Left lung (tissue), 10 donors: ENCODE data around the gene CYGB. TPM values are rescaled to one million over a fixed set of nuclear protein-coding genes. Genes with fewer than 3 reads are reported as not detected.
"Not testable (repeated sequence)": the region's sequence is repeated elsewhere in the genome, so short reads cannot be mapped to it uniquely, and the experiment has no call there.

Experiments used
- ATAC-seq: fragments of 200-7000 bp; cut with Tn5 transposase; one replicate; pipeline ENCODE4 v1.9.1; 2020; ENCODE audit warnings: moderate library complexity
- DNase-seq, 4 donors: peaks; one replicate each; pipeline ENCODE4 v3.0.0-alpha.2; 2013 to 2020
- H3K27ac ChIP-seq, 2 donors: fragments of 200-600 bp; sonication (generic) in 1 of 2; one replicate each; pipeline versions ENCODE4 v1.5.0 to v1.8.0; 2020 to 2021
- H3K27me3 ChIP-seq, 2 donors: fragments of 200-600 bp; sonication (generic) in 1 of 2; one replicate each; pipeline versions ENCODE4 v1.5.0 to v1.8.0; 2020 to 2021
- H3K36me3 ChIP-seq, 2 donors: fragments of 200-600 bp; sonication (generic) in 1 of 2; one replicate each; pipeline versions ENCODE4 v1.5.0 to v1.8.0; 2020 to 2021
- H3K4me1 ChIP-seq, 2 donors: fragments of 200-600 bp; one replicate each; pipeline ENCODE4 v1.8.0; 2021
- H3K4me3 ChIP-seq, 2 donors: fragments of 200-600 bp; sonication (generic) in 1 of 2; one replicate each; pipeline versions ENCODE4 v1.5.0 to v1.8.0; 2020 to 2021; ENCODE audit warnings: mild to moderate bottlenecking in 1 of 2
- H3K9me3 ChIP-seq, 2 donors: fragments of 200-600 bp; sonication (generic) in 1 of 2; one replicate each; pipeline versions ENCODE4 v1.5.0 to v1.8.0; 2020 to 2021
- intact Hi-C, 2 donors: fragments of 100-400 bp; cut with DNase I; formaldehyde crosslinking; loops; one replicate each; pipeline versions ENCODE4 v1.11.2 to v1.14.2; 2022
- polyA plus RNA-seq, 6 donors: library from polyadenylated mRNA; unstranded; fragments of 120-200 nt; gene quantifications; one replicate each; pipeline ENCODE4 v1.2.1, GENCODE V29; 2013; ENCODE audit not compliant: insufficient read length in 6 of 6
- total RNA-seq, 2 donors: library from RNA; stranded (reverse); fragmentation: NEBNext Ultra II Directional; extraction: Animal tissue kit (Norgen Biotek cat#: 25700); gene quantifications; one replicate each; pipeline ENCODE4 v1.2.1, GENCODE V29; 2021
- TF ChIP-seq, protein P1 (sequence below), 2 donors: fragments of 200-600 bp; sonication (generic) in 1 of 2; IDR thresholded peaks; one replicate each; pipeline versions ENCODE4 v1.5.0 to v1.8.0; 2021; ENCODE audit warnings: antibody characterized with exemption in 2 of 2
- donor health status: DM: no; HTN: yes; CAD: no.
- donor health status: DM: no; HTN: no; CAD: no.

CYGB gene
- total and polyA plus RNA-seq, 8 donors, result 10.2 to 37.1 (median 26.4) TPM

DNA sequence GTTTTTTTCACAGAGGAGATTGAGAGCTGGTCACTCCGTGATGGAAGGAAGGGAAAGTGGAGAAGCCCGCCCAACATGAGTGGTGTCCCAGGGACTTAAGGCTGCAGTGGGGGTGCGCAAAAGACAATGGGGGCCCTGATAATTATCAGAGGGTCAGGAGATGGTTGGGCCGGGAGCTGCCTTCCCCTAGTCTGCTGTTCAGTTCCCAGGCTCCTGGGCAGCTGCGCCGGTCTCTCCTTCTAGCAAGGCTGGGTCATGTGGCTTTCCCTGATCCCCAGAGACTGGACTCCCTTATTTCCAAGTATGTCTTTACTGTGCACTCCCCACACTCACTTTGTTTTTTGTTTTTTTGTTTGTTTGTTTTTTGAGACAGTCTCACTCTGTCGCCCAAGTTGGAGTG is 16.2 kb downstream of the CYGB start:
- Histone ChIP-seq H3K36me3 (no peaks in the 10 kb centered on the region), H3K27me3 (peaks cover 0 to 4% of the 10 kb centered on the region in 2 donors), H3K4me3 (no peak overlapping the region), H3K9me3 (no peaks in the 10 kb centered on the region), H3K4me1 (peaks cover 16 to 26% of the 10 kb centered on the region in 2 donors), H3K27ac (no peak overlapping the region)
- TF ChIP-seq, protein P1, sequence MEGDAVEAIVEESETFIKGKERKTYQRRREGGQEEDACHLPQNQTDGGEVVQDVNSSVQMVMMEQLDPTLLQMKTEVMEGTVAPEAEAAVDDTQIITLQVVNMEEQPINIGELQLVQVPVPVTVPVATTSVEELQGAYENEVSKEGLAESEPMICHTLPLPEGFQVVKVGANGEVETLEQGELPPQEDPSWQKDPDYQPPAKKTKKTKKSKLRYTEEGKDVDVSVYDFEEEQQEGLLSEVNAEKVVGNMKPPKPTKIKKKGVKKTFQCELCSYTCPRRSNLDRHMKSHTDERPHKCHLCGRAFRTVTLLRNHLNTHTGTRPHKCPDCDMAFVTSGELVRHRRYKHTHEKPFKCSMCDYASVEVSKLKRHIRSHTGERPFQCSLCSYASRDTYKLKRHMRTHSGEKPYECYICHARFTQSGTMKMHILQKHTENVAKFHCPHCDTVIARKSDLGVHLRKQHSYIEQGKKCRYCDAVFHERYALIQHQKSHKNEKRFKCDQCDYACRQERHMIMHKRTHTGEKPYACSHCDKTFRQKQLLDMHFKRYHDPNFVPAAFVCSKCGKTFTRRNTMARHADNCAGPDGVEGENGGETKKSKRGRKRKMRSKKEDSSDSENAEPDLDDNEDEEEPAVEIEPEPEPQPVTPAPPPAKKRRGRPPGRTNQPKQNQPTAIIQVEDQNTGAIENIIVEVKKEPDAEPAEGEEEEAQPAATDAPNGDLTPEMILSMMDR (IDR thresholded peaks at IDR 0.05), result no peak
- intact Hi-C loops, result no loop called here
- no peak for DNase-seq
- ATAC-seq, result no peak

DNA sequence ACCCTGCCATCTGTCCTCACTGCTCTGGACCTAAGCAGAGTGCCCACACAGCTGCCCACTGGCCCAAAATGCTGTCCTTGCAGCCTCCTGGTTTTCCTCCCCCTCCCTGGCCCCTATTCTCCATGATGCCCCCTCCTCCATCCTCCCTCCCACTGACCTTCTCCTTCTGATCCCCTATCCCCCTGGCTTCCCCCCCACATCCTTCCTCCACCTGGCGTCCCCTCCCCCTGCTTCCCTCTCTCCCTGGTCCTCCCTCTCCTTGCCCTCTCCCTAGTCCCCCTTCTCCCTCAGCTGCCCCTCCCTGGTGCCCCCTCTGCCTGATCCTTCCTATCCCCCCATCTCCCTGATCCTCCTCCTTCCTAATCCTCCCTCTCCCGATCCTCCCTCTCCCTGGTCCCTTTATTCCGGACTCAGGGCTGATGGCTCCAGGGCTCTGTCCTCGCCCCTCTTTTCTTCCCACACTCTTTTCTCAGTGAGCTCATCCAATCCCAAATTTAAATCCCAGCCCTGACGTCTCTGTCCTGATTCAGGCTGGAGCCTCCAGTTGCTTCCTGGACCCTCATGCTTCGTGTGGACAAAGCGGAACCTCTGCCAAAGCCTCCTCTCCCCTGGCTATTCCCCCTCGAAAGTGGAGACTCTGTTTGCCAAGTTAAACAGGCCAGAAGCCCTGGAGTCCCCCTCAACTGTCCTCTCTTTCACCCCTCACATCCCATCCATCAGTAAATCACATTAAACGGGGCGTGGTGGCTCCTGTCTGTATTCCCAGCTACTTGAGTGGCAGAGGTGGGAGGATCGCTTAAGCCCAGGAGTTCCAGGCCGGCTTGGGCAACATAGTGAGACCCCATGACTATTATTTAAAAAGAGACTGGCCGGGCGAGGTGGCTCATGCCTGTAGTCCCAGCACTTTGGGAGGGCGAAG is 18.2 kb downstream of the CYGB start:
- Histone ChIP-seq H3K27ac (no peak overlapping the region), H3K9me3 (no peaks in the 10 kb centered on the region)

DNA sequence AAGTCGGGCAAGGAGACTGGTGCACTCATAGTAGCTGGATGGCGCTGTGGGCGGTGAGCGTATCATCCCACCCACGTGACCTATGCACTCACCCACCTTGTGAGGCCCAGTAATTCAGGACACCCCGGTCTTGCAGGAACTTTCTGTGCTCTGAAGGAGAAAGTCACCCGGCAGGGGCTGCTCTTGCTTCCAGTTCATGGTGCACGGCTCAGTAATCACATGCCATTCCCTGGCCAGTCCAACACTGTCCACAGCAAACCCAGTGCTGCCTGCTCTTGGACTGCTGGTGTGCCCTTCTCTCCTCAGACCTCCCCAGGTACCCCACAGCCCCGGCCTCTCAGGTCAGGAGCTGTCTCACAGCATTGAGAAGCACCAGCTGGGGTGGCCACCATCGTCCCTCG is 19.9 kb downstream of the CYGB start:
- Histone ChIP-seq H3K27ac (no peak overlapping the region), H3K4me3 (no peak overlapping the region), H3K4me1 (peaks cover 0 to 22% of the 10 kb centered on the region in 2 donors), H3K9me3 (no peaks in the 10 kb centered on the region), H3K36me3 (no peaks in the 10 kb centered on the region), H3K27me3 (no peaks in the 10 kb centered on the region)
- intact Hi-C loops, result no loop called here
- TF ChIP-seq, protein P1 (IDR thresholded peaks at IDR 0.05), result no peak
- no peak for ATAC-seq
- DNase-seq, result no peak

More for the DNA sequence above, 18.2 kb downstream of the CYGB start:
- intact Hi-C loops, result no loop called here
- Histone ChIP-seq H3K36me3 (no peaks in the 10 kb centered on the region), H3K4me1 (peaks cover 6 to 31% of the 10 kb centered on the region in 2 donors), H3K27me3 (peaks cover 0 to 4% of the 10 kb centered on the region in 2 donors), H3K4me3 (no peak overlapping the region)
- ATAC-seq (no peak), DNase-seq (no peak)
- TF ChIP-seq, protein P1 (IDR thresholded peaks at IDR 0.05), result no peak

DNA sequence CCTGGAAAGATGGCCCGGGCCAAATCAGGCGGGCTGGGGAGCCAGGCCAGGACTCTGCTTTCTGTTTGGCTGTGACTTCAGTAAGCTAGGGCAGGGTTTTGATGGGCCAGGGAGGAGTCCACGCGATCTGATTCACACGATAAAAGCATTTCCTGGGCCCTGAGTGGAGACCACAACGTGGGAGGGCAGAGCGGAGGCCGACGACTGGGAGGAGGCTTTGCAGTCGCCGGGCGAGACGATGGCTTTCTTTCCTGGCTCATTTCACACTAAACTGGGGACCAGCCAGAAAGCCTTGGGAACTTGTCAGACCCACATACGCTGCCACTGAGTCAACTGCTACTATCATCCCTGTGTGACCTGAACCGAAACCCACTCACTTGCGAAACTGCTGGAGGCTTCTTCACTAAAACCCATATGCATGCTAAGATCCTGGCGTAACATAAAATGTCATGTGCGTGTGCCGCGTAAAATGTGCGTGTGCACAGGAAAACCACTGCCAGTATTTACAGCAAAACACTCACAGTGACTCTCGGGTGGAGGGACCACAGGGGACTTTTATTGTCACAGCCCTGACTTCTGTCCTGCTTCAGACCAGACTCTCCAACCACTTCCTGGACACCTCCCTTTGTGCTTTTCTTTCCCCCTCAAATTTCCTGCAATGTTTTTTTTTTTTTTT is 22.1 kb downstream of the CYGB start:
- ATAC-seq (peak; percentile 71), DNase-seq (peak in 2 of 4 donors; percentile 49 to 85)
- intact Hi-C loops, result no loop called here
- H3K4me3 ChIP-seq, result no peak overlapping the region
- no peaks in the 10 kb centered on the region for H3K9me3 ChIP-seq
- H3K27ac ChIP-seq, result peak overlapping the region; percentile 70 to 76
- H3K4me1 ChIP-seq, result peaks cover 0 to 38% of the 10 kb centered on the region in 2 donors
- no peaks in the 10 kb centered on the region for H3K36me3 ChIP-seq
- TF ChIP-seq, protein P1 (IDR thresholded peaks at IDR 0.05), result no peak
- no peaks in the 10 kb centered on the region for H3K27me3 ChIP-seq

DNA sequence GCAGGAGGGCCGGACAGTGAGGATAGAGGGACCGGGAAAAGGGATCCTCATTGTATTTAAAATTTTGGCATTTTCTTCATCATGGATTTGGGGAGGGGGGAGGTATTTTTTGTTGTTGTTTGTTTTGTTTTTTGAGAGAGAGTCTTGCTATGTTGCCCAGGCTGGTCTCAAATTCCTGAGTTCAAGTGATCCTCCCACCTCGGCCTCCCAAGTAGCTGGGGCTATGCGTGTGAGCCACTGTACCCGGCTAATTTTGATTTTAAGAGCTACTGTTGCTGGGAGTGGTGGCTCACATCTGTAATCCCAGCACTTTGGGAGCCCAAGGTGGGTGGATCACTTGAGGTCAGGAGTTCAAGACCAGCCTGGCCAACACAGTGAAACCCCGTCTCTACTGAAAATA is 23.2 kb downstream of the CYGB start:
- H3K4me1 ChIP-seq, result peaks cover 0 to 38% of the 10 kb centered on the region in 2 donors
- ATAC-seq, intact Hi-C loops, DNase-seq, H3K9me3 ChIP-seq, H3K4me3 ChIP-seq, H3K27me3 ChIP-seq, H3K36me3 ChIP-seq: not testable (repeated sequence)
- peak overlapping the region in 1 of 2 donors; percentile 76 for H3K27ac ChIP-seq
